ENCODE data around the gene LRMDA. TPM values are rescaled to one million over a fixed set of nuclear protein-coding genes. Genes with fewer than 3 reads are reported as not detected.

The LRMDA gene
- total and polyA plus RNA-seq, 2 donors (not counting 3 experiments of a cell fraction or from before 2014, with no cell fraction given) = 9.7 to 18.0 TPM

- FAIRE-seq = no peak
- POLR2A ChIA-PET = no interaction called here
Measured at GRCh38 chr10:76491216-76491615, 1059.8 kb downstream of the LRMDA start.

More at GRCh38 chr10:76491216-76491615, 1059.8 kb downstream of the LRMDA start:
- Histone ChIP-seq H3K4me3 (replicated peaks in 1 of 3; ENCODE audit: insufficient read depth in 1 of 3, low read depth in 1 of 3, low read length in 3 of 3) (no peak overlapping the region), H3K9me3 (replicated peaks; ENCODE audit: control insufficient read depth, insufficient read depth, low read length) (no peaks in the 10 kb centered on the region), H3K79me2 (ENCODE audit: control insufficient read depth, insufficient read depth, low read length) (no peaks in the 10 kb centered on the region), H3K4me1 (ENCODE audit: control insufficient read depth, extremely low read depth, insufficient read depth, low read length) (peaks cover 11% of the 10 kb centered on the region), H3K4me2 (ENCODE audit: insufficient read depth, low read length) (peak overlapping the region; percentile 17), H3K27ac (ENCODE audit: insufficient read depth, low read depth, low read length) (peak overlapping the region; percentile 57), H4K20me1 (replicated peaks; ENCODE audit: control insufficient read depth, extremely low read depth, insufficient read depth, low read length) (no peaks in the 10 kb centered on the region), H3K36me3 (ENCODE audit: control insufficient read depth in 2 of 2, extremely low read depth in 1 of 2, insufficient read depth in 2 of 2, low read length in 2 of 2) (no peaks in the 10 kb centered on the region), H3K27me3 (ENCODE audit: control insufficient read depth in 2 of 2, insufficient read depth in 2 of 2, low read length in 2 of 2) (no peaks in the 10 kb centered on the region), H3K9ac (replicated peaks; ENCODE audit: extremely low read depth, insufficient read depth, low read length) (peak overlapping the region; percentile 9), H3K9me1 (replicated peaks; ENCODE audit: control insufficient read depth, extremely low read depth, insufficient read depth, low read length) (no peaks in the 10 kb centered on the region), H2AFZ (ENCODE audit: low read depth, low read length) (no peak overlapping the region)
- peak; percentile 88 for DNase-seq (ENCODE audit: low read depth, low spot score)
- no TSS peak for BruUV-seq (replicated peaks)
- dilution Hi-C loops (cut with MboI; ENCODE audit: extremely low pct_ligation_motif_present, low sequenced_read_pairs) = no loop called here
- TF ChIP-seq POLR2AphosphoS5 (IDR thresholded peaks at IDR 0.05; ENCODE audit: insufficient read depth, low read depth, low read length) = no peak
- no peak for TF ChIP-seq EZH2 (IDR thresholded peaks at IDR 0.05; ENCODE audit: borderline replicate concordance, low read depth, low read length, severe bottlenecking)
- TF ChIP-seq FOS (IDR thresholded peaks at IDR 0.05; ENCODE audit: borderline replicate concordance, insufficient read depth, low read length) = no peak
- no peak for TF ChIP-seq MAX (IDR thresholded peaks at IDR 0.05; ENCODE audit: insufficient read depth, insufficient read length)
- no peak for TF ChIP-seq POLR2A (IDR thresholded peaks at IDR 0.05; ENCODE audit: low read depth, low read length)
- TF ChIP-seq MYC (IDR thresholded peaks at IDR 0.05; ENCODE audit: low read depth, low read length) = no peak
- TF ChIP-seq CTCF (IDR thresholded peaks at IDR 0.05; ENCODE audit: extremely low read depth in 1 of 2, insufficient read depth in 1 of 2, low read depth in 1 of 2, low read length in 2 of 2) = no peak
- no peak for TF ChIP-seq GATA2 (IDR thresholded peaks at IDR 0.05; ENCODE audit: insufficient read depth, insufficient read length, low read depth, low read length)
- TF ChIP-seq JUN (IDR thresholded peaks at IDR 0.05; ENCODE audit: borderline replicate concordance, insufficient read depth, insufficient read length, low read depth) = no peak
- CTCF ChIA-PET = interaction anchor here (1.2 to 1.9 kb wide), 2 partner anchors 14 to 139 kb away, joined by 3 to 5 read pairs; no protein-coding TSS in a partner anchor
- intact Hi-C loops (cut with micrococcal nuclease) = loop anchor here (1.0 to 5.0 kb wide), 3 partner anchors 52 to 179 kb away; no protein-coding TSS in a partner anchor
